GM19043 (cell line): ENCODE measurements around the gene HBA1.
"Not testable (repeated sequence)": the region's sequence is repeated elsewhere in the genome, so short reads cannot be mapped to it uniquely, and the experiment has no call there.

Source experiments
- ATAC-seq: cut with Tn5 transposase; IDR thresholded peaks from one replicate; pipeline ENCODE4 v1.9.1; 2021; ENCODE audit warnings: low read depth; ENCODE audit not compliant: unreplicated experiment

Gene HBA1

DNA sequence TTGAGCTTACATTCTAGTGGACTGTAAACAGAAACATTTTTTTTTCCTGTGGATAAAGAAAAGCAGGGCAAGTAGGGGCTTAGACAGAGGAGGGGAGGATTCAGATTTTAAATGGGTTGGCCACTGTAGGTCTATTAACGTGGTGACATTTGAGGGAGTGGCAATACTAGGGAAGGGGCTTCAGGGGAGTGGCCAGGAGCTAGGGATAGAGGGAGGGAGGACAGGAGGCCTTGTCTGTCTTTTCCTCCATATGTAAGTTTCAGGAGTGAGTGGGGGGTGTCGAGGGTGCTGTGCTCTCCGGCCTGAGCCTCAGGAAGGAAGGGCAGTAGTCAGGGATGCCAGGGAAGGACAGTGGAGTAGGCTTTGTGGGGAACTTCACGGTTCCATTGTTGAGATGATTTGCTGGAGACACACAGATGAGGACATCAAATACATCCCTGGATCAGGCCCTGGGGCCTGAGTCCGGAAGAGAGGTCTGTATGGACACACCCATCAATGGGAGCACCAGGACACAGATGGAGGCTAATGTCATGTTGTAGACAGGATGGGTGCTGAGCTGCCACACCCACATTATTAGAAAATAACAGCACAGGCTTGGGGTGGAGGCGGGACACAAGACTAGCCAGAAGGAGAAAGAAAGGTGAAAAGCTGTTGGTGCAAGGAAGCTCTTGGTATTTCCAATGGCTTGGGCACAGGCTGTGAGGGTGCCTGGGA lies 17.2 kb upstream of the HBA1 start:
- ATAC-seq, result no peak

DNA sequence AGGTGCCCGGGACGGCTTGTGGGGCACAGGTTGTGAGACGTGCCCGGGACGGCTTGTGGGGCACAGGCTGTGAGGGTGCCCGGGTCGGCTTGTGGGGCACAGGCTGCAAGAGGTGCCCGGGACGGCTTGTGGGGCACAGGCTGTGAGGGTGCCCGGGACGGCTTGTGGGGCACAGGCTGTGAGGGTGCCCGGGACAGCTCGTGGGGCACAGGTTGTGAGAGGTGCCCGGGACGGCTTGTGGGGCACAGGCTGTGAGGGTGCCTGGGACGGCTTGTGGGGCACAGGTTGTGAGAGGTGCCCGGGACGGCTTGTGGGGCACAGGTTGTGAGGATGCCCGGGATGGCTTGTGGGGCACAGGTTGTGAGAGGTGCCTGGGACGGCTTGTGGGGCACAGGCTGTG lies 16.2 kb upstream of the HBA1 start:
- not testable (repeated sequence) for ATAC-seq

- ATAC-seq, result no peak
These were observed 15.7 kb upstream of the HBA1 start for GRCh38 chr16:160691-161190.

DNA sequence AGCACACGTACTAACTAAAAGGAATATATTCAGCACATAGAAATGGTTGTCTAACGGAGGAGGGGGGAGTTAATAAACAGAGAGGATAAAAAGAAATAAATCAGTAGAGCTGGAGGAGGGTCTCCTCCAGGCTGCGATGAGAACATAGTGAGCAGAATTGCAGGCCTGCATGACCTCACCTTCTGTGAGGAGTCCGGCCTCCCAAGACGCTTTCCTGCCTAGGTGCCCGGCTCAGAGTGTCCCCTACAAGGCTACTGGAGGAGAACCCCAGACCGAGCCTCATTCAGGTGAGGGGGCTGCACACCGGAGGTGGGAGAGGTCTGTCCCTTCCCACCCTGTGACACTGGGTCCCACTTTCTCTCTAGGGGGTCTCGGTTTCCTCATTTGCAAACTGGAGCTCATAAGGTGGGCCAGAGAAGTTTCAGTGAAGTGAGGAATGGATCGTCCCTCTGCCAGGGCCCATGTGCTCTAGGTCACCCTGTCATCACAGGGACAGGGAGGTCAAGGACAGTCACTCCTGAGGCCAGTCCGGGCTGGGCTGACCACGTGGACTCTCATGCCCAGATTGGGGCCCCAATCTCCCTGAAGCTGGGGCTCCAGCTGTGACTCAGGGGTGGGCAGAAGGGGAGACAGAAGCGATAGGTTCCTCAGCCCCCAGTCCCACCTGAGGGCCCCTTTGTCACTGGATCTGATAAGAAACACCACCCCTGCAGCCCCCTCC lies 14.0 kb upstream of the HBA1 start:
- no peak for ATAC-seq

DNA sequence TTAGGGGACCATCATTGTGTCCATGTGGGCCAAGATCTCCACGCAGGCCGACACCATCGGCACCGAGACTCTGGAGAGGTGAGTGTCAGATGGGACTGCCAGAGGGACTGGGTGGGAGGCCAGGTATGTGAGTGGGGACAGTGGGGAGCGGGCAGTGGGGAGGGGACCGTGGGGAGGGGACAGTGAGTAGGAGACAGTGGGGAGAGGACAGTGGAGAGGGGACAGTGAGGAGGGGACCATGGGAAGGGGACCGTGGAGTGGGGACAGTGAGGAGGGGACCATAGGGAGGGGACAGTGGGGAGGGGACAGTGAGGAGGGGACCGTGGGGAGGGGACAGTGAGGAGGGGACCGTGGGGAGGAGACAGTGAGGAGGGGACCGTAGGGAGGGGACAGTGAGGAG lies 13.3 kb upstream of the HBA1 start:
- not testable (repeated sequence) for ATAC-seq

GRCh38 chr16:163696-164095 lies 12.8 kb upstream of the HBA1 start:
- ATAC-seq, result not testable (repeated sequence)

GRCh38 chr16:164134-164823 lies 12.2 kb upstream of the HBA1 start:
- ATAC-seq, result not testable (repeated sequence)

GRCh38 chr16:164827-165538 lies 11.5 kb upstream of the HBA1 start:
- no peak for ATAC-seq

- ATAC-seq, result no peak
These were observed 10.7 kb upstream of the HBA1 start, which contains the start of gene HBM for GRCh38 chr16:165539-166374. Gene HBM (plus strand): TSS chr16:165978. CDS start chr16:165998, 20 bp downstream.

DNA sequence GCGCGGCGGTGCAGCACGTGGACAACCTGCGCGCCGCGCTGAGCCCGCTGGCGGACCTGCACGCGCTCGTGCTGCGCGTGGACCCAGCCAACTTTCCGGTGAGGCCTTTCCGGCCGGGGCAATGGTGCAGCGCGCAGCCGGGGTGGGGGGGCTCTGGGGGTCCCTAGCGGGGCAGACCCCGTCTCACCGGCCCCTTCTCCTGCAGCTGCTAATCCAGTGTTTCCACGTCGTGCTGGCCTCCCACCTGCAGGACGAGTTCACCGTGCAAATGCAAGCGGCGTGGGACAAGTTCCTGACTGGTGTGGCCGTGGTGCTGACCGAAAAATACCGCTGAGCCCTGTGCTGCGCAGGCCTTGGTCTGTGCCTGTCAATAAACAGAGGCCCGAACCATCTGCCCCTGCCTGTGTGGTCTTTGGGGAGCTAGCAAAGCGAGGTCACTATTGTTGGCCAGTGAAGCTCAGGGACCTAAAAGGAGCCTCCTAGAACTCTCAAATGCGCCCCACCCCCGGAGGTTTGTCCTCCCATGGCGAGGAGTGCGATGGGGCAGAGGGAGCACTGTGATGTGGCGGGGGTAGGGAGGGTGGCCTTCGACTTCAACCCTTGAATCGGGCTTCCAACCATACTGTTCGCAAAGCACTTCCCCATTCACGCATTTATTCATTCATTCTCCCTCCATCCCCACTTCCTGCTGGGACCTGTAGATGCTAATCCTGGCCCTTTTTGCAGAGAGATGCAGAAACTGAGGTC lies 9.9 kb upstream of the HBA1 start:
- ATAC-seq, result no peak

DNA sequence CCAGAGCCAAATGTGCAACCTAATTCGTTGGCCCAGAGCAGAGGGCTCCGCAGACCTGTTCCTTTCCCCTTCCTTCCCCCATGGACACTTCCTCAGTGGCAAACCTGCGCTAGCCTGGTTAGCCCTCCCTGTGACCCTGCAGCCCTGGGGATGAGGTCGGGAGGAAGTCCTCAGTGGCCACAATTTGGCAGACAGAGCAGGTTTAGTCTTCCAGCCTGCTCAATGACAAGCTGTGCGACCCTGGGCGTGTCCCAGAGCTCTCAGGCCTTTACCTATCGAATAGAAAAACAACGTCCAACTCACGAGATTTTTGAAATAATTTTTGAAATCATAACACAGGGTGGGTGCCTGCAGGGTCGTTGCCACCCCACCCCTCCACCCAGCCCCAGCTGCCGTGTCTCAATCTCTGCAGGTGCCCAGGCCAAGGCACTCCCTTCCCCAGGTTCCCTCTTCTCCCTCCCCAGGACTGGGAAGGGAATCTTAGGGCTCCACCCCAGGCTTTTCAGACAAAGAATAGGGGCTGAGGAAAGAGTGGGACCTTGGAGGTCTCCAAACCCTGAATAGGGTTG lies 9.3 kb upstream of the HBA1 start:
- no peak for ATAC-seq

DNA sequence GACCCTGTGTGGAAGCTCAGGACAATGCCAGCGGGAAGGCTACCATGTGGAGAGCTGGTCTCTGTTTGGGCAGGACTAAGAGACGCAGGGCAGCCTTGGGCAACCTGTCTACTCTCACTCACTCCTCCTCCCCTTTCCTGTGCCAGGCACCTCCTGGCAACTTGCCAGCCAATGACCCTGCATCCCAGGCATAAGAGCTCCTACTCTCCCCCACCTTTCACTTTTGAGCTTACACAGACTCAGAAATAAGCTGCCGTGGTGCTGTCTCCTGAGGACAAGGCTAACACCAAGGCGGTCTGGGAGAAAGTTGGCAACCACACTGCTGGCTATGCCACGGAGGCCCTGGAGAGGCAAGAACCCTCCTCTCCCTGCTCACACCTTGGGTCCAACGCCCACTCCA lies 8.1 kb upstream of the HBA1 start:
- ATAC-seq, result no peak

DNA sequence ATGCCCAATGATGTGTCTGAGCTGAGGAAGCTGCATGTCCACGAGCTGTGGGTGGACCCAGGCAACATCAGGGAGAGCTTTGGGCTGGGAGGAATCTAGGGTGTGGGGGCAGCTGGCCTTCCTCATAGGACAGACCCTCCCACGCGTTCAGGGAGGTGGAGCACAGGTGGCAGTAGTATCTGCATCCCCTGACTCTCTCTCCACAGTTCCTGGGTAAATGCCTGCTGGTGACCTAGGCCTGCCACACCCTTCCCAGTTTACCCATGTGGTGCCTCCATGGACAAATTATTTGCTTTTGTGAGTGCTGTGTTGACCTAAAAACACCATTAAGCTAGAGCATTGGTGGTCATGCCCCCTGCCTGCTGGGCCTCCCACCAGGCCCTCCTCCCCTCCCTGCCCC lies 7.5 kb upstream of the HBA1 start:
- ATAC-seq, result no peak

- ATAC-seq, result not testable (repeated sequence)
These were observed 6.4 kb upstream of the HBA1 start for GRCh38 chr16:170088-170507.

DNA sequence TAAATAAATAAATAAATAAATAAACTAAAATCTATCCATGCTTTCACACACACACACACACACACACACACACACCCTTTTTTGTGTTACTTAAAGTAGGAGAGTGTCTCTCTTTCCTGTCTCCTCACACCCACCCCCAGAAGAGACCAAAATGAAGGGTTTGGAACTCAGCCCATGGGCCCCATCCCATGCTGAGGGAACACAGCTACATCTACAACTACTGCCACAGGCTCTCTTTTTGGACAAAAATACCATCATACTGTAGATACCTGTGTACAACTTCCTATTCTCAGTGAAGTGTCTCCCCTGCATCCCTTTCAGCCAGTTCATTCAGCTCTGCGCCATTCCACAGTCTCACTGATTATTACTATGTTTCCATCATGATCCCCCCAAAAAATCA lies 5.7 kb upstream of the HBA1 start:
- no peak for ATAC-seq

GRCh38 chr16:172374-172941 lies 4.0 kb upstream of the HBA1 start, which contains the start of gene HBA2:
Gene HBA2 (plus strand): TSS chr16:172876. CDS start chr16:172913, 37 bp downstream.
- ATAC-seq, result not testable (repeated sequence)

- not testable (repeated sequence) for ATAC-seq
These were observed 3.1 kb upstream of the HBA1 start for GRCh38 chr16:173211-173854.
